ENCODE results near the gene ARL6IP5. TPM values are rescaled to one million over a fixed set of nuclear protein-coding genes. Genes with fewer than 3 reads are reported as not detected.

ARL6IP5 gene
- total and polyA plus RNA-seq, 9 of the 15 experiments (the other 6 are each of a cell fraction or from before 2014, with no cell fraction given) = 10.3 to 54.0 (median 12.7) TPM

DNA sequence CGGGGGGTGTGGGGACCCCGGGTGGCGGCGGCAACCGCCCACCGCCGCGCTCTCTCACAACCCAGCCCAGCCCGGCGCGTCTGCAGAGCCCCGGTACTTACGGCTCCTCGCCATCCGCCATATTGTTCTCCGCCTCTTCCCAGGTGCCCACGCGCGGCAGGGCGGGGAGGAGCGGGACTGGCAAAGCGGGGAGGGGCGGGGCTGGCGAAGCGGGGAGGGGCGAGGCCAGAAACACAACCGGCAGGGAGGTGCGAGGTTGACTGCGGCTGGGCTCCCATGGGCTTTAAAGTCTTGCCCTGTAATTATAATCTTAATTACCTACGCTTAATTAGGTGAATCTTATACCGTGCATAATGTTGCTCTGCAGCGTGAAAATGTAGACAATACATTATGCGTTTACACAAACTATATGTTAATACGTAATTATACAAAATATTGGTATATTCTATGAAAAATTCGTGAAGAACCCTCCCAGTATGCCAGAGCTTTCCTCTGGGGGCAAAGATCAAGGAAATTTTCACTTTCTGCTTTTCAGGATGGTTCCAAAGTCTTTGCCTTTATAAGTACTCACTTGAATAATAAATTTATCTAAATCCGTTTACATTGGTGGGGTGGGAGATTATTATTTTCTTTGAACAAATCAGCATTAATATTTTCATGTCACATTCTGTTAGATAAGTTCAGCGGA lies 4.4 kb upstream of the ARL6IP5 start, which contains the start of gene UBA3 (continued):
- TF ChIP-seq ZNF12 (CRISPR knock-in tag; IDR thresholded peaks at IDR 0.05) = no peak
- TF ChIP-seq THRA (IDR thresholded peaks at IDR 0.05) = no peak
- TF ChIP-seq ZBTB17 (CRISPR knock-in tag; IDR thresholded peaks at IDR 0.05) = no peak
- no peak for TF ChIP-seq KHSRP (IDR thresholded peaks at IDR 0.05)
- TF ChIP-seq EZH2 (IDR thresholded peaks at IDR 0.05; ENCODE audit: borderline replicate concordance, low read depth, low read length) = no peak
- TF ChIP-seq ZNF143 (CRISPR knock-in tag; IDR thresholded peaks at IDR 0.05) = peak; percentile 56
- TF ChIP-seq MAX (CRISPR knock-in tag; IDR thresholded peaks at IDR 0.05) = no peak
- TF ChIP-seq ZNF764 (CRISPR knock-in tag; IDR thresholded peaks at IDR 0.05; ENCODE audit: low read depth) = no peak
- TF ChIP-seq SMARCE1 (IDR thresholded peaks at IDR 0.05) = no peak

DNA sequence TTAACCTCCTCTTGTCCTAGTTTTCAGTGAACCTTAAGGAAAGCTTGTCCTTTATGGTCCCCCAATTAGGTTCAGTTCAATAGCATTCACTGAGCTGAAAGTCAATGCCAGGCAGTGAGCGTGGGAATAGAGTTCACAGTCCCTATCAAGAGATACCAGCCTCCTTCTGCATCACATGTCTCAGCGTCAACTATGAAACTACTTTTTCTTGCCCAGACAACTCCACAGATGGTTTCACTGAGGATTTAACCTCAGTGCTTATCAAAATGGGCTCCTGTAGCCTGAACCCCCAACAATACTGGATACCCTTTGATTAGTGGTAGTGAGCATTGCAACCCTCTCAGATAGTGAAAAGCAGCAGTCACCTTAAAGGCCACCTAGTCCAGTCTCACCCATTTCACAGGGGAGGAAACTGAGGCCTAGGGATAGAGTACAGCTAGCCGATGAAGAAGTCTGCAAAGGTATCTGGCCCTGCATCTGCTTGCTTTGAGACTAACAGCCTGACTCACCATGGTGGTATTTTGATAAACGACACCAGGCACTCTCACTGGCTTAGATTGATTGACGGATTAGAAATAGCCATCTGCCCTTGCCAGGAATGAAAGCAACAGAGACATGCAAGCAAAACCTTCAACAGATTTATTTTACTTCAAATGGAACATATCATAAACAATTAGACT lies 3.0 kb upstream of the ARL6IP5 start:
- Histone ChIP-seq H3K4me1 (replicated peaks in 1 of 2; ENCODE audit: control insufficient read depth in 2 of 2, insufficient read depth in 2 of 2, low read length in 2 of 2) (peaks cover 9 to 36% of the 10 kb centered on the region in 2 experiments), H3K4me2 (ENCODE audit: insufficient read depth, low read length) (no peak overlapping the region), H3K27ac (ENCODE audit: extremely low read depth, low read depth, low read length) (no peak overlapping the region), H3K9me1 (ENCODE audit: control insufficient read depth, insufficient read depth, low read length) (no peaks in the 10 kb centered on the region), H3K36me3 (ENCODE audit: control insufficient read depth, insufficient read depth, low read length) (no peaks in the 10 kb centered on the region), H3K27me3 (ENCODE audit: control insufficient read depth in 2 of 2, insufficient read depth in 2 of 2, low read length in 2 of 2) (no peaks in the 10 kb centered on the region), H4K20me1 (replicated peaks; ENCODE audit: control insufficient read depth, insufficient read depth, low read length) (no peaks in the 10 kb centered on the region), H3K79me2 (ENCODE audit: control insufficient read depth, insufficient read depth, low read length) (peaks cover 45% of the 10 kb centered on the region), H2AFZ (ENCODE audit: low read depth, low read length) (peak overlapping the region; percentile 58; the same call in 1 of the 2 replicates), H3K9ac (ENCODE audit: insufficient read depth in 1 of 2, low read depth in 2 of 2, low read length in 2 of 2) (no peak overlapping the region), H3K9me3 (replicated peaks; ENCODE audit: control insufficient read depth, insufficient read depth, low read depth, low read length) (no peaks in the 10 kb centered on the region), H3K4me3 (no peak overlapping the region)
- WGBS (ENCODE audit: insufficient coverage, low coverage, missing lambda C conversion rate) = 29% methylated on average over 5 of the region's 5 CpGs
- in situ Hi-C loops (cut with MboI) = no loop called here
- no TSS peak for BruUV-seq (replicated peaks)
- CTCF ChIA-PET (ENCODE audit: low intra/inter-chr PET ratio) = no interaction called here
- DNase-seq (ENCODE audit: extremely low read depth in 1 of 4, low spot score in 3 of 4) (peak; percentile 11 to 40 (median 17)), FAIRE-seq (peak; percentile 67), ATAC-seq (no peak)
- POLR2A ChIA-PET = no interaction called here
- intact Hi-C loops (cut with micrococcal nuclease) = no loop called here
- TF ChIP-seq ADNP (tag; IDR thresholded peaks at IDR 0.05) (peak; percentile 93), HDAC1 (IDR thresholded peaks at IDR 0.05) (peak in 1 of 2 experiments; percentile 53; a peak in 2 of 4 replicates), RCOR1 (IDR thresholded peaks at IDR 0.05; ENCODE audit: borderline replicate concordance in 1 of 2, low read depth in 2 of 2, low read length in 2 of 2) (peak in 1 of 2 experiments; percentile 72; a peak in 1 of 4 replicates), RBM25 (IDR thresholded peaks at IDR 0.05; ENCODE audit: low read depth, low read length, severe bottlenecking) (peak; percentile 95), TCF3 (CRISPR knock-in tag; IDR thresholded peaks at IDR 0.05) (peak; percentile 67), PPARD (CRISPR knock-in tag; IDR thresholded peaks at IDR 0.05) (no peak), MEF2D (tag; conservative IDR thresholded peaks at IDR 0.05; ENCODE audit: low read depth) (no peak), PHB (CRISPR knock-in tag; IDR thresholded peaks at IDR 0.05) (no peak), JUND (IDR thresholded peaks at IDR 0.05; ENCODE audit: borderline replicate concordance, low read depth, low read length) (peak; percentile 74; the same call in 1 of the 2 replicates), JUND (tag; IDR thresholded peaks at IDR 0.05; ENCODE audit: borderline replicate concordance, low read depth, low read length) (peak; percentile 69; the same call in 1 of the 3 replicates), KDM1A (IDR thresholded peaks at IDR 0.05) (peak; percentile 90 to 94), TEAD4 (IDR thresholded peaks at IDR 0.05; ENCODE audit: low read length) (peak; percentile 79), TEAD4 (CRISPR knock-in tag; IDR thresholded peaks at IDR 0.05; ENCODE audit: borderline replicate concordance) (no peak)

Measured in K562 (cell line).